HG03469 (cell line): ENCODE measurements around the gene OR5AL1.
"Not testable (repeated sequence)": the region's sequence is repeated elsewhere in the genome, so short reads cannot be mapped to it uniquely, and the experiment has no call there.

ENCODE experiments used
- ATAC-seq: cut with Tn5 transposase; IDR thresholded peaks from one replicate; pipeline ENCODE4 v1.9.1; 2021; ENCODE audit warnings: mild to moderate bottlenecking, moderate library complexity, moderate number of reproducible peaks; ENCODE audit not compliant: unreplicated experiment

OR5AL1 gene

GRCh38 chr11:56412396-56412795 lies at the start of gene OR5AL1:
OR5AL1 (plus strand) TSS chr11:56412696.
- ATAC-seq, result no peak

GRCh38 chr11:56375324-56375723 lies 37.2 kb upstream of the OR5AL1 start, which contains the start of gene OR8U1:
OR8U1 (plus strand) TSS chr11:56375624; CDS start chr11:56375624, 0 bp downstream.
- ATAC-seq, result no peak

- ATAC-seq, result no peak
These were observed 32.4 kb upstream of the OR5AL1 start for GRCh38 chr11:56380120-56380519.

- ATAC-seq, result no peak
These were observed 18.1 kb upstream of the OR5AL1 start for GRCh38 chr11:56394381-56394780.

GRCh38 chr11:56396047-56396446 lies 16.4 kb upstream of the OR5AL1 start:
- no peak for ATAC-seq

- ATAC-seq, result not testable (repeated sequence)
These were observed 10.5 kb upstream of the OR5AL1 start for GRCh38 chr11:56401858-56402461.

GRCh38 chr11:56404393-56404792 lies 8.1 kb upstream of the OR5AL1 start:
- no peak for ATAC-seq

GRCh38 chr11:56410801-56411200 lies 1.7 kb upstream of the OR5AL1 start:
- ATAC-seq, result no peak

- no peak for ATAC-seq
These were observed 41.0 kb downstream of the OR5AL1 start for GRCh38 chr11:56453521-56453920.

- no peak for ATAC-seq
These were observed 44.6 kb downstream of the OR5AL1 start for GRCh38 chr11:56457076-56457475.
